OCI-LY3 (cell line): ENCODE results near the gene CHD5.

Source experiments
- CTCF ChIP-seq: fragments of 200-600, 300-600 bp; sonication (generic); IDR thresholded peaks from 2 replicates; pipeline ENCODE4 v1.5.1; 2014; ENCODE audit warnings: antibody characterized with exemption, low read length, low read depth
- EZH2phosphoT487 ChIP-seq: fragments of 200-600 bp; shearing (Covaris generic); IDR thresholded peaks from 2 replicates; pipeline ENCODE4 v1.6.1; 2018; ENCODE audit warnings: antibody characterized with exemption, mixed run types, low read depth

GRCh38 chr1:6172549-6172948, 7.6 kb downstream of the CHD5 start:
- TF ChIP-seq CTCF (no peak), EZH2phosphoT487 (no peak)
